Measurements from ENCODE around the gene ROR2.

DNA sequence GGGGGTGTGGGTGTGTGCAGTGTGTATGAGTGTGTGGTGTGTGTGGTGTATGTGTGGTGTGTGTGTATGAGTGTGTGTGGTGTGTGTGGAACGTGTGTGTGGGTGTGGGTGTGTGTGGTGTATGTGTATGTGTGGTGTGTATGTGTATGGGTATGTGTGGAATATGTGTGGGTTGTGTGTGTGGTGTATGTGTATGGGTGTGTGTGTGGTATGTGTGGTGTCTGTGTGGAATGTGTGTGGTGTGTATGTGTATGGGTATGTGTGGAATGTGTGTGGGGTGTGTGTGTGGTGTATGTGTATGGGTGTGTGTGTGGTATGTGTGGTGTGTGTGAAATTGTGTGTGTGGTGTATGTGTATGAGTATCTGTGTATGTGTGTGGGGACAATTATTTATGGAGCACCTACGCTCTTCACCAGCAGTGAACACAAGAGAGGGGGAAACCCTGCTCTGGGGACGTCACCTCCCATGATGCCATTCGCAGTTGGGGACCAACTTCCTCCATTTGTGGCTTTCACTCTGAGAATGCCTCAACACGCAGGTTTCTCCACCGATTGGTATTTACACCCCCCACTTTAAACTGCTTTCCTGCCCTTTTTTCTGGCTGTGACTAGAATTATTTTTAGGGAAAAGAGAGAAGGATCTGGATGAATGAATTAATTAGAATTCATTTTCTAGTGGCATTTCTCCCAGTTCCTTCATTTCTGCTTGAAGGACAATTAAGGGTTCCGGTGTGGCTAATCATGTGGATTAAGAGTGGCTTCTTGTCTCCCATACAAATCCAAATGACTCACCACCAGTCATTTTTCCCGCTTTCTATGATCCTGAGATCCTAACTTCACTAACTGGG, 238.1 kb downstream of the ROR2 start:
- TF ChIP-seq TARDBP (IDR thresholded peaks at IDR 0.05) (no peak), ZNF384 (IDR thresholded peaks at IDR 0.05) (no peak), ELF4 (IDR thresholded peaks at IDR 0.05) (no peak), HDGF (IDR thresholded peaks at IDR 0.05; ENCODE audit: borderline replicate concordance) (no peak), SP1 (IDR thresholded peaks at IDR 0.05) (no peak), BHLHE40 (IDR thresholded peaks at IDR 0.05; ENCODE audit: borderline replicate concordance) (no peak), FOXK2 (IDR thresholded peaks at IDR 0.05) (no peak), FOXM1 (IDR thresholded peaks at IDR 0.05; ENCODE audit: borderline replicate concordance) (no peak), FOXA1 (IDR thresholded peaks at IDR 0.05) (no peak), LEF1 (IDR thresholded peaks at IDR 0.05; ENCODE audit: borderline replicate concordance) (no peak)

Measured in HEK293T (cell line).